Motor neuron (in vitro differentiated cells): ENCODE results near the gene PITPNC1. TPM values are rescaled to one million over a fixed set of nuclear protein-coding genes. Genes with fewer than 3 reads are reported as not detected.
A peak's percentile ranks its signal among the peaks of the same experiment; 100 is the strongest.

Experiments used
- ATAC-seq, 8 experiments: fragments of 200-7000 bp; cut with Tn5 transposase; replicated peaks in 6 of 8; 2 replicates each; pipeline ENCODE4 v1.8.0; 2021; ENCODE audit warnings: mild to moderate bottlenecking in 8 of 8, moderate library complexity in 8 of 8
- H3K27ac ChIP-seq, 2 donors: fragments of 250-450 bp; sonication (Bioruptor Pico); 2 replicates each; pipeline ENCODE4 v1.9.0; 2021; ENCODE audit warnings: antibody characterized with exemption in 2 of 2, mild to moderate bottlenecking in 2 of 2, moderate library complexity in 1 of 2
- H3K4me1 ChIP-seq, 2 donors: fragments of 250-450 bp; sonication (Bioruptor Pico); replicated peaks in 1 of 2; 2 replicates each; pipeline ENCODE4 v1.6.1; 2021; ENCODE audit warnings: antibody characterized with exemption in 2 of 2, mild to moderate bottlenecking in 2 of 2, moderate library complexity in 1 of 2
- H3K4me3 ChIP-seq, 5 donors: fragments of 250-450 bp; sonication (Bioruptor Pico); 2 replicates each; pipeline ENCODE4 v1.9.0; 2021; ENCODE audit warnings: antibody characterized with exemption in 5 of 5, mild to moderate bottlenecking in 5 of 5, moderate library complexity in 4 of 5
- WGBS, 10 experiments: fragments of 450-650 bp; shearing (Covaris generic); methylation state at CpG; one replicate each; pipeline ENCODE4 v1.0.0; 2022; 5-methylcytosine and 5-hydroxymethylcytosine counted together
- in situ Hi-C, 9 experiments: fragments of 400-800 bp; cut with MboI; loops; one replicate each; pipeline ENCODE4 v1.15.0; 2021; ENCODE audit warnings: low sequenced_read_pairs in 9 of 9, low pct_unique_long_range_greater_than_20kb in 2 of 9; ENCODE audit not compliant: unreplicated experiment in 9 of 9
- total RNA-seq, 8 experiments: library from RNA; unstranded; fragments of 300-600 nt; gene quantifications; 2 replicates each; pipeline versions ENCODE4 v1.2.3 to v1.2.4, GENCODE V29; 2022

PITPNC1 gene
- total RNA-seq, 8 experiments from 2014 or later: 8.8 to 67.0 (median 19.7) TPM

GRCh38 chr17:67358612-67359011, 18.5 kb upstream of the PITPNC1 start:
- H3K27ac ChIP-seq: no peak overlapping the region
- ATAC-seq: peak in 1 of 8 experiments; percentile 8
- 54 to 100% (median 92%) methylated on average over 1 to 2 of the region's 2 CpGs; no CpG with 5 or more reads in 3 of the 10 experiments for WGBS, 10 experiments
- in situ Hi-C loops: no loop called here
- peaks cover 8 to 15% of the 10 kb centered on the region in 2 donors for H3K4me1 ChIP-seq
- no peak overlapping the region for H3K4me3 ChIP-seq

GRCh38 chr17:67359960-67360791, 16.9 kb upstream of the PITPNC1 start:
- in situ Hi-C loops: no loop called here
- peak; percentile 13 to 88 (median 64) for ATAC-seq
- Histone ChIP-seq H3K4me3 (no peak overlapping the region), H3K27ac (peak overlapping the region; percentile 6 to 47), H3K4me1 (peaks cover 18 to 28% of the 10 kb centered on the region in 2 donors)
- WGBS, 10 experiments: 54 to 100% (median 81%) methylated on average over 1 to 8 of the region's 8 CpGs

GRCh38 chr17:67360880-67361279, 16.2 kb upstream of the PITPNC1 start:
- H3K27ac ChIP-seq: no peak overlapping the region
- peaks cover 19 to 29% of the 10 kb centered on the region in 2 donors for H3K4me1 ChIP-seq
- in situ Hi-C loops: no loop called here
- WGBS, 10 experiments: 0 to 100% (median 79%) methylated on average over 1 of the region's 1 CpG; no CpG with 5 or more reads in 2 of the 10 experiments
- no peak for ATAC-seq
- no peak overlapping the region for H3K4me3 ChIP-seq

GRCh38 chr17:67362173-67362572, 14.9 kb upstream of the PITPNC1 start:
- in situ Hi-C loops: no loop called here
- ATAC-seq: no peak

GRCh38 chr17:67364847-67365737, 12.0 kb upstream of the PITPNC1 start:
- in situ Hi-C loops: no loop called here
- ATAC-seq: no peak
- WGBS, 10 experiments: 0 to 86% (median 68%) methylated on average over 1 to 16 of the region's 26 CpGs; no CpG with 5 or more reads in 1 of the 10 experiments

More at GRCh38 chr17:67362173-67362572, 14.9 kb upstream of the PITPNC1 start:
- Histone ChIP-seq H3K27ac (no peak overlapping the region), H3K4me3 (no peak overlapping the region), H3K4me1 (peaks cover 19 to 29% of the 10 kb centered on the region in 2 donors)
- 75 to 100% (median 93%) methylated on average over 2 to 6 of the region's 9 CpGs; no CpG with 5 or more reads in 4 of the 10 experiments for WGBS, 10 experiments

GRCh38 chr17:67365738-67366192, 11.3 kb upstream of the PITPNC1 start:
- Histone ChIP-seq H3K27ac (peak overlapping the region; percentile 92 to 98), H3K4me3 (peak overlapping the region; percentile 62 to 92 (median 87)), H3K4me1 (peaks cover 14 to 15% of the 10 kb centered on the region in 2 donors)
- ATAC-seq: peak; percentile 16 to 60 (median 30)
- 0 to 6% (median 0%) methylated on average over 3 to 8 of the region's 11 CpGs for WGBS, 10 experiments
- in situ Hi-C loops: no loop called here

More at GRCh38 chr17:67364847-67365737, 12.0 kb upstream of the PITPNC1 start:
- Histone ChIP-seq H3K27ac (peak overlapping the region in 1 of 2 donors; percentile 98), H3K4me1 (peaks cover 18 to 21% of the 10 kb centered on the region in 2 donors), H3K4me3 (peak overlapping the region; percentile 62 to 92 (median 87))

GRCh38 chr17:67366193-67367157, 10.6 kb upstream of the PITPNC1 start, which contains the start of gene PSMD12:
PSMD12 (minus strand) TSS chr17:67366577; CDS start chr17:67366519, 58 bp downstream.
- in situ Hi-C loops: no loop called here
- peak; percentile 75 to 98 (median 96) for ATAC-seq
- 0 to 88% (median 24%) methylated on average over 1 to 9 of the region's 55 CpGs; no CpG with 5 or more reads in 2 of the 10 experiments for WGBS, 10 experiments
- Histone ChIP-seq H3K4me1 (peaks cover 14 to 15% of the 10 kb centered on the region in 2 donors), H3K27ac (peak within 1 kb of the TSS; percentile 92 to 98), H3K4me3 (peak within 1 kb of the TSS; percentile 62 to 92 (median 87))

GRCh38 chr17:67369676-67370075, 7.4 kb upstream of the PITPNC1 start:
- H3K27ac ChIP-seq: no peak overlapping the region
- H3K4me1 ChIP-seq: peaks cover 6 to 9% of the 10 kb centered on the region in 2 donors
- ATAC-seq: no peak
- H3K4me3 ChIP-seq: no peak overlapping the region
- in situ Hi-C loops: loop anchor here in 5 of 9 experiments (10.0 kb wide), 2 partner anchors 315 to 345 kb away; partner anchors contain the start of gene NOL11 (in 1 of the 5)

GRCh38 chr17:67372751-67373150, 4.3 kb upstream of the PITPNC1 start:
- peaks cover 2 to 4% of the 10 kb centered on the region in 2 donors for H3K4me1 ChIP-seq
- in situ Hi-C loops: loop anchor here in 5 of 9 experiments (10.0 kb wide), 2 partner anchors 312 to 342 kb away; partner anchors contain the start of gene NOL11 (in 1 of the 5)
- no peak overlapping the region for H3K27ac ChIP-seq
- no peak overlapping the region for H3K4me3 ChIP-seq
- ATAC-seq: peak in 1 of 8 experiments; percentile 1
- WGBS, 10 experiments: 80 to 100% (median 100%) methylated on average over 1 of the region's 1 CpG; no CpG with 5 or more reads in 6 of the 10 experiments

GRCh38 chr17:67374329-67375053, 2.6 kb upstream of the PITPNC1 start:
- Histone ChIP-seq H3K4me1 (peaks cover 2 to 7% of the 10 kb centered on the region in 2 donors), H3K4me3 (no peak overlapping the region), H3K27ac (no peak overlapping the region)
- peak in 6 of 8 experiments; percentile 11 to 49 (median 20) for ATAC-seq
- in situ Hi-C loops: loop anchor here (10.0 to 25.0 kb wide), 5 partner anchors 113 to 340 kb away; partner anchors contain the start of gene NOL11 (in 1 of the 9)
- WGBS, 10 experiments: 0 to 72% (median 26%) methylated on average over 2 to 8 of the region's 12 CpGs

GRCh38 chr17:67375054-67375427, 2.0 kb upstream of the PITPNC1 start:
- Histone ChIP-seq H3K27ac (no peak overlapping the region), H3K4me1 (peaks cover 2 to 7% of the 10 kb centered on the region in 2 donors), H3K4me3 (no peak overlapping the region)
- no peak for ATAC-seq
- 82 to 100% (median 100%) methylated on average over 1 to 3 of the region's 5 CpGs; no CpG with 5 or more reads in 7 of the 10 experiments for WGBS, 10 experiments
- in situ Hi-C loops: loop anchor here (10.0 to 25.0 kb wide), 5 partner anchors 112 to 340 kb away; partner anchors contain the start of gene NOL11 (in 1 of the 9)
